Fibroblast of mammary gland (primary cell): Measurements from ENCODE around the gene TMEM179B.

ENCODE experiments used
- DNase-seq: peaks from one replicate; pipeline ENCODE4 v3.0.0-alpha.2; 2010; ENCODE audit warnings: low read depth
- H3K4me3 ChIP-seq: 2 replicates; pipeline ENCODE4 v1.5.1; 2011; ENCODE audit warnings: low read depth, mild to moderate bottlenecking, low read length, moderate library complexity; ENCODE audit not compliant: control insufficient read depth
- CTCF ChIP-seq: conservative IDR thresholded peaks from 2 replicates; pipeline ENCODE4 v1.5.1; 2011; ENCODE audit warnings: low read depth, low read length, inconsistent platforms; ENCODE audit not compliant: control insufficient read depth, insufficient read depth

Gene TMEM179B

GRCh38 chr11:62791501-62792201 is 4.4 kb downstream of the TMEM179B start, which contains the start of gene TMEM223:
TSS of gene TMEM223 (minus strand) at chr11:62792006. CDS start at chr11:62791994, 12 bp downstream.
- peak within 1 kb of the TSS; percentile 83 for H3K4me3 ChIP-seq
- no peak for TF ChIP-seq CTCF
- DNase-seq: peak; percentile 60

GRCh38 chr11:62792202-62792575 is 5.0 kb downstream of the TMEM179B start:
- peak overlapping the region; percentile 16 for H3K4me3 ChIP-seq

GRCh38 chr11:62794201-62794775 is 7.1 kb downstream of the TMEM179B start:
- TF ChIP-seq CTCF: no peak
- H3K4me3 ChIP-seq: no peak overlapping the region
- no peak for DNase-seq

More at GRCh38 chr11:62792202-62792575, 5.0 kb downstream of the TMEM179B start:
- no peak for TF ChIP-seq CTCF
- DNase-seq: no peak

GRCh38 chr11:62796281-62796680 is 9.1 kb downstream of the TMEM179B start:
- no peak for DNase-seq
- H3K4me3 ChIP-seq: no peak overlapping the region
- TF ChIP-seq CTCF: no peak

GRCh38 chr11:62799486-62799885 is 12.3 kb downstream of the TMEM179B start:
- no peak for TF ChIP-seq CTCF
- no peak overlapping the region for H3K4me3 ChIP-seq
- no peak for DNase-seq

GRCh38 chr11:62801071-62801470 is 13.9 kb downstream of the TMEM179B start:
- no peak overlapping the region for H3K4me3 ChIP-seq
- DNase-seq: no peak
- TF ChIP-seq CTCF: no peak
